Measurements from ENCODE around the gene KRTAP5-9.

The KRTAP5-9 gene, protein sequence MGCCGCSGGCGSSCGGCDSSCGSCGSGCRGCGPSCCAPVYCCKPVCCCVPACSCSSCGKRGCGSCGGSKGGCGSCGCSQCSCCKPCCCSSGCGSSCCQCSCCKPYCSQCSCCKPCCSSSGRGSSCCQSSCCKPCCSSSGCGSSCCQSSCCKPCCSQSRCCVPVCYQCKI

DNA sequence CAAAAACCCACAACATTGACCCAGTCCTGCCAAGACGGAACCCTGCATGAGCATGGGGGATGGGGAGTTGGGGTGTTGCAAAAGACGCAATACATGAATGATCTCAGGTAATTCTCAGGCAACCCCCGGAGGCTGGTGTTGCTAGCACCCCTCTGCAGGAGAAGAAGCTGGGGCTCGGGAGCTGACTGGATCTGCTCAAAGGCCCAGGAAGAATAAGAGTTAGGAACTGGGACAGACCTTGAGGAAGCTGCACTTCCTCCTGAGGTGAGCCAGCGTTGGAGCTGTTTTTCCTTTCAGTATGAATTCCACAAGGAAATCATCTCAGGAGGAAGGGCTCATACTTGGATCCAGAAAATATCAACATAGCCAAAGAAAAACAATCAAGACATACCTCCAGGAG, at the start of gene KRTAP5-9:
KRTAP5-9 (plus strand) TSS at position 301 of the 400 bp plus-strand sequence. CDS start 238 bp downstream, outside the sequence.
- TF ChIP-seq, protein P1, sequence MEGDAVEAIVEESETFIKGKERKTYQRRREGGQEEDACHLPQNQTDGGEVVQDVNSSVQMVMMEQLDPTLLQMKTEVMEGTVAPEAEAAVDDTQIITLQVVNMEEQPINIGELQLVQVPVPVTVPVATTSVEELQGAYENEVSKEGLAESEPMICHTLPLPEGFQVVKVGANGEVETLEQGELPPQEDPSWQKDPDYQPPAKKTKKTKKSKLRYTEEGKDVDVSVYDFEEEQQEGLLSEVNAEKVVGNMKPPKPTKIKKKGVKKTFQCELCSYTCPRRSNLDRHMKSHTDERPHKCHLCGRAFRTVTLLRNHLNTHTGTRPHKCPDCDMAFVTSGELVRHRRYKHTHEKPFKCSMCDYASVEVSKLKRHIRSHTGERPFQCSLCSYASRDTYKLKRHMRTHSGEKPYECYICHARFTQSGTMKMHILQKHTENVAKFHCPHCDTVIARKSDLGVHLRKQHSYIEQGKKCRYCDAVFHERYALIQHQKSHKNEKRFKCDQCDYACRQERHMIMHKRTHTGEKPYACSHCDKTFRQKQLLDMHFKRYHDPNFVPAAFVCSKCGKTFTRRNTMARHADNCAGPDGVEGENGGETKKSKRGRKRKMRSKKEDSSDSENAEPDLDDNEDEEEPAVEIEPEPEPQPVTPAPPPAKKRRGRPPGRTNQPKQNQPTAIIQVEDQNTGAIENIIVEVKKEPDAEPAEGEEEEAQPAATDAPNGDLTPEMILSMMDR (IDR thresholded peaks at IDR 0.05; ENCODE audit: low read depth, low read length) = no peak
- DNase-seq (ENCODE audit: low read depth, low spot score) = no peak
- no peak within 1 kb of the TSS for H3K4me3 ChIP-seq (ENCODE audit: low read depth, low read length)
- in situ Hi-C loops (cut with HindIII; ENCODE audit: low sequenced_read_pairs) = no loop called here

DNA sequence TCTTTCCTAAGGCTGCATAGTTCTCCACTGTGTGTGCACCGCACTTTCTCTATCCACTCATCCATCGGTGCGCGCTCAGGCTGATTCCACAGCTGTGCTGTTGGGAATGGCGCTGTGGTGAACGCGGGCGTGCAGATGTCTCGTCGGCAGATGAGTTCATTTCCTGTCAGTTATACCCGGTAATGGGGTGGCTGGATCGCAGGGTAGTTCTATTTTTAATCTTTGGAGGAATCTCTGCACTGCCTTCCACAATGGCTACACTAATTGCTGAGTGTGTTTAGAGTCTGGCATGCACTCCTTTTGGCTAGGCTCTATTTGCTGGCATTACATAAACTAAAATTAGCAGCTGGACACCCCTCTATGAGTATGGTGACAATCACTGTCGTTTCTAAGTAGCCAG, 49.1 kb upstream of the KRTAP5-9 start:
- DNase-seq (ENCODE audit: low read depth, low spot score) = peak; percentile 6
- H3K4me3 ChIP-seq (ENCODE audit: low read depth, low read length) = no peak overlapping the region
- TF ChIP-seq, protein P1 (IDR thresholded peaks at IDR 0.05; ENCODE audit: low read depth, low read length) = no peak
- in situ Hi-C loops (cut with HindIII; ENCODE audit: low sequenced_read_pairs) = no loop called here

DNA sequence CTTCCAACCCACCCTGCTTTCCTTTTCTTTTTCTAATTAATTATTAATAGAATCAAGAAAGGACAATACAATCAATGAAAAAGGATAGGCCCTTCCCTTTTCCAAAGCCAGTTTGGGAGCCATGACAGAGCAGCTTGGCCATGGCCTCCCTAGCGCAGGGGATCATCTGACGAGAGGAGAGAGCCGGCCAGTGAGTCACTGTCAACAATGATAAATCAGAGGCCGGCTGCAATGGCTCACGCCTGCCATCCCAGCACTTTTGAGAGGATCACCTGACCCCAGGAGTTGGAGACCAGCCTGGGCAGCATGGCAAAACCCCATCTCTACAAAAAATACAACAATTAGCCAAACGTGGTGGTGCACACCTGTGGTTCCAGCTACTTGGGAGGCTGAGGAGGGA, 48.7 kb upstream of the KRTAP5-9 start:
- TF ChIP-seq, protein P1 (IDR thresholded peaks at IDR 0.05; ENCODE audit: low read depth, low read length) = no peak
- no peak overlapping the region for H3K4me3 ChIP-seq (ENCODE audit: low read depth, low read length)
- no peak for DNase-seq (ENCODE audit: low read depth, low spot score)
- in situ Hi-C loops (cut with HindIII; ENCODE audit: low sequenced_read_pairs) = no loop called here

DNA sequence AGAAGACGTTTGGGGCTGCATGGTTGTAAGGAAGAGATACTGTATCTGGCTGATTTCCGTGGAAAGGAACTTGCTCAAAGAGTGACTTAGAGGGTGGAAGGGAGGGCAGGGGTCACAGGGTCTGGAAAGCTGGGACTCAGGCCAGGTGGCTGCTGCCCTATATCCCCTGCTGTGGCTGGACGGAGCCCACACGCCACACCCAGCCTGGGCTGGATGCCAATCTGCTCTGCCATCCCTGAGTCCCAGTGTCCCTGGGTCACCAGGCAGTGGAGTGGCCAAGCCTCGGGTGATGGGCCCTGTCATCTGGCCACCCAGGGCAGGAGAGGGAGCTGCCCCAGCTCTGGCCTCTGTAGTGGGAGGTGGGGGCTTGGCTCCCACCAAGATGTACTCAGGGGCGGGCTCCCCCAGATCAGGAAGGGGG, 47.6 kb upstream of the KRTAP5-9 start:
- in situ Hi-C loops (cut with HindIII; ENCODE audit: low sequenced_read_pairs) = no loop called here
- DNase-seq (ENCODE audit: low read depth, low spot score) = no peak

DNA sequence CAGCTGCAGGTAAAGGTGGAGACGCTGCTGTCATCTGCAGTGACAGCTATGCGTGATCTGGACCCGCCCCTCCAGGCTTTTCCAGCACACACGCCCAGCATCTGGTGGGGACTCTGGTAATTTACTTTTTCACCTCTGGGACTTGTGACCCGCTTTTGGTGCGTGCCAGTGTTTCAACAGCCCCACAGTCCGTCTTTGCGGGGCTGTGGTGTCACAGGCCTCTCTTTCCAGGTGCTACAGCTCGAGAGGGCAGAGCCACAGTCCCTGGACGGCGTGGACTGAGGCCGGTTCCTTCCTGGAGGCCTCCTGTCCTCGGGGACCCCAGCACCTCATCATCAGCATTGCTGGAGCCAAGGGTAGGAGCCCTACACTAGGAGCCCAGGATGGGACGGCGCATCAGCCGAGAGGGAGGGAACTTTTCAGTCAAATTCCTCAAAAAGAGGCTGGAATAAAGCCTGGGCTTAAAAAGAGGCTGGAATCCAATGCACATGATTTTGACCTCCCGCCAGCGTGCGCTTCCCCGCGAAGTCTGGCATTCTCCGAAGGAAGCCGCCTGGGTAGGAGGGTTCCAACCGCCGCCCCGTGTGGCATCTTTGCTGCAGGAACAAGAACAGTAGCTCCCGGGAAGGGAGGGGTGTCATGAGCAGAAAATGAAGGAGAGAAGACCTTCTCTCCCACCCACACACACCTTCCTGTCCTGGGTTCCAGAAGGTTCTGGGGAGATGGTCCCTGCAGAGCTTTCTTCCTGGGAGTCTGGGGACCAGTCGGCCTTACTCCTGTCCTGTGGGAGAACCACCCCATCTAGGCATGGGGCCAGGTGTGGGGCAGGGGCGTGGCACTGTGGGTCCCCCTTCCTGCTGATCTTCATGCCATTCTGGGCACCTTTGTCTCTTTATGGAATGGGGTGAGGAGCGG, 46.9 kb upstream of the KRTAP5-9 start:
- no peak overlapping the region for H3K4me3 ChIP-seq (ENCODE audit: low read depth, low read length)
- in situ Hi-C loops (cut with HindIII; ENCODE audit: low sequenced_read_pairs) = no loop called here
- no peak for DNase-seq (ENCODE audit: low read depth, low spot score)
- TF ChIP-seq, protein P1 (IDR thresholded peaks at IDR 0.05; ENCODE audit: low read depth, low read length) = no peak

More for the DNA sequence above, 47.6 kb upstream of the KRTAP5-9 start:
- no peak overlapping the region for H3K4me3 ChIP-seq (ENCODE audit: low read depth, low read length)
- TF ChIP-seq, protein P1 (IDR thresholded peaks at IDR 0.05; ENCODE audit: low read depth, low read length) = no peak

DNA sequence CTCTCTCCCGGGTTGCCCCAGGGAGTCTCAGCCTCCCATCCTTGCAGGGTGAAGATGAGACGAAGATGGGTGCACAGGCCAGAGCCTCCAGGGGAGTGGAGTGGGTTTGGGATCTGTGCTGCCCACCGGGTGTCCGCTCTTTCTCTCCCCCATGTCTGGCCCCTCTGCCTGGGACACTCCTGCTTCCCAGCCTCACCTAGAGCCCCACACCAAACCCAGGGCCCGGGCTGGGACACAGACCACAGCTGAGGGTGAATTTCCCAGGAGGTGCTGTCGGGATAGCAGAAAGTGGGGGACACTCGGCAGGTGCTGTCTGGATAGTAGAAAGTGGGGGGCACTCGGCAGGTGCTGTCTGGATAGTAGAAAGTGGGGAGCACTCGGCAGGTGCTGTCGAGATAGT, 46.2 kb upstream of the KRTAP5-9 start:
- in situ Hi-C loops (cut with HindIII; ENCODE audit: low sequenced_read_pairs) = no loop called here

More for the DNA sequence above, 46.2 kb upstream of the KRTAP5-9 start:
- no peak for DNase-seq (ENCODE audit: low read depth, low spot score)
- TF ChIP-seq, protein P1 (IDR thresholded peaks at IDR 0.05; ENCODE audit: low read depth, low read length) = no peak
- no peak overlapping the region for H3K4me3 ChIP-seq (ENCODE audit: low read depth, low read length)

Data from astrocyte of the spinal cord (primary cell).